HepG2 (cell line): ENCODE data around the gene ZBTB44. TPM values are rescaled to one million over a fixed set of nuclear protein-coding genes. Genes with fewer than 3 reads are reported as not detected.

Source experiments
- HNF4A ChIP-seq: sonication (generic); formaldehyde crosslinking; IDR thresholded peaks from 2 replicates; pipeline ENCODE4 v1.4.0; 2020; ENCODE audit warnings: missing genetic modification reagents
- HNRNPL ChIP-seq: fragments of 200-400 bp; formaldehyde crosslinking; IDR thresholded peaks from 2 replicates; pipeline ENCODE4 v1.6.1; 2017; ENCODE audit warnings: mild to moderate bottlenecking, low read depth, low read length
- HNRNPLL ChIP-seq: fragments of 200-400 bp; formaldehyde crosslinking; IDR thresholded peaks from 2 replicates; pipeline ENCODE4 v1.6.1; 2017; ENCODE audit warnings: mild to moderate bottlenecking, low read depth, low read length; ENCODE audit not compliant: poor library complexity, severe bottlenecking
- MED13 ChIP-seq: sonication (generic); formaldehyde crosslinking; IDR thresholded peaks from 2 replicates; pipeline ENCODE4 v1.5.0; 2020; ENCODE audit warnings: missing genetic modification reagents
- MLLT10 ChIP-seq: sonication (generic); formaldehyde crosslinking; IDR thresholded peaks from 2 replicates; pipeline ENCODE4 v1.4.0; 2020; ENCODE audit warnings: missing genetic modification reagents
- POLR2AphosphoS2 ChIP-seq: IDR thresholded peaks from 2 replicates; pipeline ENCODE4 v1.6.1; 2011; ENCODE audit warnings: low read depth, low read length, improper control_type of control experiment
- RARA ChIP-seq: IDR thresholded peaks from 2 replicates; pipeline ENCODE4 v1.6.1; 2016; ENCODE audit warnings: missing genetic modification reagents, missing compliant biosample characterization
- SRY ChIP-seq: sonication (generic); formaldehyde crosslinking; IDR thresholded peaks from 2 replicates; pipeline ENCODE4 v1.8.0; 2022; ENCODE audit warnings: mild to moderate bottlenecking, missing genetic modification reagents
- U2AF2 ChIP-seq: fragments of 200-400 bp; formaldehyde crosslinking; IDR thresholded peaks from 2 replicates; pipeline ENCODE4 v1.6.1; 2017; ENCODE audit warnings: low read depth, mild to moderate bottlenecking, low read length
- ZFY ChIP-seq: sonication (generic); formaldehyde crosslinking; IDR thresholded peaks from 2 replicates; pipeline ENCODE4 v1.4.0; 2020; ENCODE audit warnings: missing genetic modification reagents
- ZNF335 ChIP-seq: sonication (generic); formaldehyde crosslinking; IDR thresholded peaks from 2 replicates; pipeline ENCODE4 v1.4.0; 2020; ENCODE audit warnings: missing genetic modification reagents
- ZNF546 ChIP-seq: sonication (generic); formaldehyde crosslinking; conservative IDR thresholded peaks from 2 replicates; pipeline ENCODE4 v1.8.1; 2023; ENCODE audit warnings: mild to moderate bottlenecking, missing genetic modification reagents
- ZNF709 ChIP-seq: sonication (generic); formaldehyde crosslinking; IDR thresholded peaks from 2 replicates; pipeline ENCODE4 v1.5.0; 2020; ENCODE audit warnings: mild to moderate bottlenecking, missing genetic modification reagents
- ZNF761 ChIP-seq: sonication (generic); formaldehyde crosslinking; conservative IDR thresholded peaks from 2 replicates; pipeline ENCODE4 v1.4.0; 2020; ENCODE audit warnings: mild to moderate bottlenecking, missing genetic modification reagents
- ZNF850 ChIP-seq: sonication (generic); formaldehyde crosslinking; conservative IDR thresholded peaks from 2 replicates; pipeline ENCODE4 v1.9.0; 2021; ENCODE audit warnings: mild to moderate bottlenecking, missing genetic modification reagents
- ZSCAN25 ChIP-seq: sonication (generic); formaldehyde crosslinking; IDR thresholded peaks from 2 replicates; pipeline ENCODE4 v1.8.0; 2022; ENCODE audit warnings: mild to moderate bottlenecking, missing genetic modification reagents
- polyA plus RNA-seq, 8 experiments: library from polyadenylated mRNA; depleted of rRNA in 3 of 8; stranded (reverse) in 7 of 8; unstranded in 1 of 8; fragments of >200 nt; fragmentation: Illumina TruSeq in 4 of 8; extraction: Trizol in 4 of 8; gene quantifications; 2 replicates each; pipeline versions ENCODE4 v1.2.1 to v1.2.3, GENCODE V29; 2011 to 2016; ENCODE audit warnings: low read depth in 4 of 8, missing spikeins in 1 of 8, mixed read lengths in 1 of 8; ENCODE audit not compliant: insufficient read depth in 1 of 8
- total RNA-seq, 5 experiments: library from RNA; depleted of rRNA; stranded (reverse); fragments of >200 nt; fragmentation: Illumina TruSeq; extraction: Trizol; gene quantifications; 2 replicates each; pipeline ENCODE4 v1.2.3, GENCODE V29; 2016; ENCODE audit warnings: low read depth in 1 of 5
- TF ChIP-seq, protein P1 (sequence below): sonication (generic); formaldehyde crosslinking; IDR thresholded peaks from 2 replicates; pipeline ENCODE4 v1.4.0; 2020; ENCODE audit warnings: missing genetic modification reagents, borderline replicate concordance
- TF ChIP-seq, protein P2 (sequence below): sonication (generic); formaldehyde crosslinking; IDR thresholded peaks from 2 replicates; pipeline ENCODE4 v1.8.0; 2022; ENCODE audit warnings: low read depth, missing genetic modification reagents
- TF ChIP-seq, protein P3 (sequence below): sonication (generic); formaldehyde crosslinking; IDR thresholded peaks from 2 replicates; pipeline ENCODE4 v1.8.1; 2022; ENCODE audit warnings: mild to moderate bottlenecking, missing genetic modification reagents
- TF ChIP-seq, protein P4 (sequence below): sonication (generic); formaldehyde crosslinking; IDR thresholded peaks from 2 replicates; pipeline ENCODE4 v1.9.0; 2021; ENCODE audit warnings: missing genetic modification reagents, borderline replicate concordance
- TF ChIP-seq, protein P5 (sequence below): sonication (generic); formaldehyde crosslinking; IDR thresholded peaks from 2 replicates; pipeline ENCODE4 v1.4.0; 2020; ENCODE audit warnings: missing genetic modification reagents

The ZBTB44 gene
- total and polyA plus RNA-seq, 2 of the 13 experiments (the other 11 are each of a cell fraction or from before 2014, with no cell fraction given): 22.8 to 23.6 TPM

DNA sequence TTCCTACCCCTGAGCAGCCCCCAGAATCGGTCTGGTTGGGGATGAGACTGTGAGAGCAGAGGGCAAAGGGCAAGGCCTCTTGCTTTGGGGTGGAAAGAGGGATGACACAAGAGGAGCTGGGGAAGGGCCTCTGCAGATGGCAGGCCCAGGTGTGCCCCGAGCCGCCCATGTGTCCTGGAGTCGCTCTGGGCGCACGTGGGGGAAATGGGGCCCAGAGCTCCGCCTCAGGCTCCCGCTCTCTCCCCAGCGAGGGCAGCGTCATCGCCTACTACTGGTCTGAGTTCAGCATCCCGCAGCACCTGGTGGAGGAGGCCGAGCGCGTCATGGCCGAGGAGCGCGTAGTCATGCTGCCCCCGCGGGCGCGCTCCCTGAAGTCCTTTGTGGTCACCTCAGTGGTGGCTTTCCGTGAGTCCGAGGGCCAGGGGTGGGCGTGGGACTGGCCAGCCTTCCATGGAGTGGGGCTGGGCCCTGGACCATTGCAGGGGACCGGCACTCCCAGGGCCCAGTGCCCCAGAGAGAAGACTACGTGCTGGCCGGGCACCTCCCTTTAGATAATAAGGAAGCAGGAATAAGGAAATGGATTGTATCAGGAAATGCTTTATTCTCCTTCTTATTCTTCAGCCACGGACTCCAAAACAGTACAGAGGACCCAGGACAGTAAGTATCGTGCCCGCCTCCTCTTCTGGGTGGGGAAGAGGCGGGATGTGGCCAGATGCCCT, 125.1 kb downstream of the ZBTB44 start (continued):
- TF ChIP-seq, protein P1, sequence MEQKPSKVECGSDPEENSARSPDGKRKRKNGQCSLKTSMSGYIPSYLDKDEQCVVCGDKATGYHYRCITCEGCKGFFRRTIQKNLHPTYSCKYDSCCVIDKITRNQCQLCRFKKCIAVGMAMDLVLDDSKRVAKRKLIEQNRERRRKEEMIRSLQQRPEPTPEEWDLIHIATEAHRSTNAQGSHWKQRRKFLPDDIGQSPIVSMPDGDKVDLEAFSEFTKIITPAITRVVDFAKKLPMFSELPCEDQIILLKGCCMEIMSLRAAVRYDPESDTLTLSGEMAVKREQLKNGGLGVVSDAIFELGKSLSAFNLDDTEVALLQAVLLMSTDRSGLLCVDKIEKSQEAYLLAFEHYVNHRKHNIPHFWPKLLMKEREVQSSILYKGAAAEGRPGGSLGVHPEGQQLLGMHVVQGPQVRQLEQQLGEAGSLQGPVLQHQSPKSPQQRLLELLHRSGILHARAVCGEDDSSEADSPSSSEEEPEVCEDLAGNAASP (CRISPR knock-in tag): no peak
- no peak for TF ChIP-seq ZNF761
- peak; percentile 17 for TF ChIP-seq HNRNPLL
- no peak for TF ChIP-seq RARA
- TF ChIP-seq, protein P2, sequence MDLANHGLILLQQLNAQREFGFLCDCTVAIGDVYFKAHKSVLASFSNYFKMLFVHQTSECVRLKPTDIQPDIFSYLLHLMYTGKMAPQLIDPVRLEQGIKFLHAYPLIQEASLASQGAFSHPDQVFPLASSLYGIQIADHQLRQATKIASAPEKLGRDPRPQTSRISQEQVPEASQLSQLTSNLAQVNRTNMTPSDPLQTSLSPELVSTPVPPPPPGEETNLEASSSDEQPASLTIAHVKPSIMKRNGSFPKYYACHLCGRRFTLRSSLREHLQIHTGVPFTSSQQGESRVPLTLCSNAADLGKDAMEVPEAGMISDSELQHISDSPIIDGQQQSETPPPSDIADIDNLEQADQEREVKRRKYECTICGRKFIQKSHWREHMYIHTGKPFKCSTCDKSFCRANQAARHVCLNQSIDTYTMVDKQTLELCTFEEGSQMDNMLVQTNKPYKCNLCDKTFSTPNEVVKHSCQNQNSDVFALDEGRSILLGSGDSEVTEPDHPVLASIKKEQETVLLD: no peak
- TF ChIP-seq HNF4A (CRISPR knock-in tag): peak; percentile 60
- TF ChIP-seq, protein P3, sequence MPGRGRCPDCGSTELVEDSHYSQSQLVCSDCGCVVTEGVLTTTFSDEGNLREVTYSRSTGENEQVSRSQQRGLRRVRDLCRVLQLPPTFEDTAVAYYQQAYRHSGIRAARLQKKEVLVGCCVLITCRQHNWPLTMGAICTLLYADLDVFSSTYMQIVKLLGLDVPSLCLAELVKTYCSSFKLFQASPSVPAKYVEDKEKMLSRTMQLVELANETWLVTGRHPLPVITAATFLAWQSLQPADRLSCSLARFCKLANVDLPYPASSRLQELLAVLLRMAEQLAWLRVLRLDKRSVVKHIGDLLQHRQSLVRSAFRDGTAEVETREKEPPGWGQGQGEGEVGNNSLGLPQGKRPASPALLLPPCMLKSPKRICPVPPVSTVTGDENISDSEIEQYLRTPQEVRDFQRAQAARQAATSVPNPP (CRISPR knock-in tag): no peak
- TF ChIP-seq ZNF709: no peak
- no peak for TF ChIP-seq ZNF335 (CRISPR knock-in tag)
- TF ChIP-seq ZFY (CRISPR knock-in tag): no peak
- TF ChIP-seq, protein P4, sequence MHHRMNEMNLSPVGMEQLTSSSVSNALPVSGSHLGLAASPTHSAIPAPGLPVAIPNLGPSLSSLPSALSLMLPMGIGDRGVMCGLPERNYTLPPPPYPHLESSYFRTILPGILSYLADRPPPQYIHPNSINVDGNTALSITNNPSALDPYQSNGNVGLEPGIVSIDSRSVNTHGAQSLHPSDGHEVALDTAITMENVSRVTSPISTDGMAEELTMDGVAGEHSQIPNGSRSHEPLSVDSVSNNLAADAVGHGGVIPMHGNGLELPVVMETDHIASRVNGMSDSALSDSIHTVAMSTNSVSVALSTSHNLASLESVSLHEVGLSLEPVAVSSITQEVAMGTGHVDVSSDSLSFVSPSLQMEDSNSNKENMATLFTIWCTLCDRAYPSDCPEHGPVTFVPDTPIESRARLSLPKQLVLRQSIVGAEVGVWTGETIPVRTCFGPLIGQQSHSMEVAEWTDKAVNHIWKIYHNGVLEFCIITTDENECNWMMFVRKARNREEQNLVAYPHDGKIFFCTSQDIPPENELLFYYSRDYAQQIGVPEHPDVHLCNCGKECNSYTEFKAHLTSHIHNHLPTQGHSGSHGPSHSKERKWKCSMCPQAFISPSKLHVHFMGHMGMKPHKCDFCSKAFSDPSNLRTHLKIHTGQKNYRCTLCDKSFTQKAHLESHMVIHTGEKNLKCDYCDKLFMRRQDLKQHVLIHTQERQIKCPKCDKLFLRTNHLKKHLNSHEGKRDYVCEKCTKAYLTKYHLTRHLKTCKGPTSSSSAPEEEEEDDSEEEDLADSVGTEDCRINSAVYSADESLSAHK: no peak
- TF ChIP-seq HNRNPL: 0 out of 2 replicates have a peak, but pooled peaks have one; percentile 19
- TF ChIP-seq MLLT10 (CRISPR knock-in tag): no peak
- TF ChIP-seq ZNF850 (CRISPR knock-in tag): no peak
- TF ChIP-seq POLR2AphosphoS2: no peak
- TF ChIP-seq, protein P5, sequence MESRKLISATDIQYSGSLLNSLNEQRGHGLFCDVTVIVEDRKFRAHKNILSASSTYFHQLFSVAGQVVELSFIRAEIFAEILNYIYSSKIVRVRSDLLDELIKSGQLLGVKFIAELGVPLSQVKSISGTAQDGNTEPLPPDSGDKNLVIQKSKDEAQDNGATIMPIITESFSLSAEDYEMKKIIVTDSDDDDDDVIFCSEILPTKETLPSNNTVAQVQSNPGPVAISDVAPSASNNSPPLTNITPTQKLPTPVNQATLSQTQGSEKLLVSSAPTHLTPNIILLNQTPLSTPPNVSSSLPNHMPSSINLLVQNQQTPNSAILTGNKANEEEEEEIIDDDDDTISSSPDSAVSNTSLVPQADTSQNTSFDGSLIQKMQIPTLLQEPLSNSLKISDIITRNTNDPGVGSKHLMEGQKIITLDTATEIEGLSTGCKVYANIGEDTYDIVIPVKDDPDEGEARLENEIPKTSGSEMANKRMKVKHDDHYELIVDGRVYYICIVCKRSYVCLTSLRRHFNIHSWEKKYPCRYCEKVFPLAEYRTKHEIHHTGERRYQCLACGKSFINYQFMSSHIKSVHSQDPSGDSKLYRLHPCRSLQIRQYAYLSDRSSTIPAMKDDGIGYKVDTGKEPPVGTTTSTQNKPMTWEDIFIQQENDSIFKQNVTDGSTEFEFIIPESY (CRISPR knock-in tag): peak; percentile 94
- TF ChIP-seq U2AF2: no peak
- TF ChIP-seq ZSCAN25 (CRISPR knock-in tag): no peak
- TF ChIP-seq SRY (CRISPR knock-in tag): no peak
- 0 out of 2 replicates have a peak, but pooled peaks have one; percentile 36 for TF ChIP-seq MED13 (CRISPR knock-in tag)
- no peak for TF ChIP-seq ZNF546 (CRISPR knock-in tag)
